GOT3 (cell line): ENCODE results near the gene ARAP3.
A peak's percentile ranks its signal among the peaks of the same experiment; 100 is the strongest.

ENCODE experiments used
- DNase-seq: peaks from one replicate; lab custom pipeline; 2025; ENCODE audit warnings: mixed read lengths; lab: John Stamatoyannopoulos, UW

The ARAP3 gene

GRCh38 chr5:141697586-141697985 lies 15.6 kb upstream of the ARAP3 start:
- no peak for DNase-seq

- DNase-seq = no peak
These were observed 14.4 kb upstream of the ARAP3 start for GRCh38 chr5:141696431-141696830.

DNA sequence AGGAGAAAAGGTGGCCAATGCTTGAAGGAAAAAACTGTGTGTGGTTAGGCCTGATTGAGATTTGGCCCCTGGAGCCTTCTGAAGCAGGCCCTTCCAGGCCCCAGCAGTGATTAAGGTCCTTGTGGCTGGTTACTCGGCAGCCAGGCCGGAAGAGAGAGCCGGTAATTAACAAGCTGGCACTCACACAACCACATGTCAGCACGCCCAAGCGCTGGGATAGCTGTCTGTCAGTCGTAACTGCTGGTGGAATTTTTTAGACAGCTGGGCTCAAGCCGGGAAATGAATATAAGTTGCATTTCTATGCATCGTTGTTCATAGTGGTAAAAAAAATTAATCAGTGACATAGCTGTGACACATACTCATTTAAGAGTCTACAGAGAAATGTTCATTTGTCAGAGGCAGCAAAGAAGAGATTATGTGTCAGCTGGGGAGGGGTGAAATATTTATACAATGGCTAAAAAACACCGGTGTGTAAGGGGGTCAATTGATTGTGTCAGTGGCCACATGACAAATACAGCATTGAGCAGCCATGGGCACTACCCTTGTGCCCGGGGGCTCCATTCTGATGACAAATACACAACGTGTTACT lies 13.7 kb upstream of the ARAP3 start:
- no peak for DNase-seq

GRCh38 chr5:141694479-141694878 lies 12.4 kb upstream of the ARAP3 start:
- no peak for DNase-seq

DNA sequence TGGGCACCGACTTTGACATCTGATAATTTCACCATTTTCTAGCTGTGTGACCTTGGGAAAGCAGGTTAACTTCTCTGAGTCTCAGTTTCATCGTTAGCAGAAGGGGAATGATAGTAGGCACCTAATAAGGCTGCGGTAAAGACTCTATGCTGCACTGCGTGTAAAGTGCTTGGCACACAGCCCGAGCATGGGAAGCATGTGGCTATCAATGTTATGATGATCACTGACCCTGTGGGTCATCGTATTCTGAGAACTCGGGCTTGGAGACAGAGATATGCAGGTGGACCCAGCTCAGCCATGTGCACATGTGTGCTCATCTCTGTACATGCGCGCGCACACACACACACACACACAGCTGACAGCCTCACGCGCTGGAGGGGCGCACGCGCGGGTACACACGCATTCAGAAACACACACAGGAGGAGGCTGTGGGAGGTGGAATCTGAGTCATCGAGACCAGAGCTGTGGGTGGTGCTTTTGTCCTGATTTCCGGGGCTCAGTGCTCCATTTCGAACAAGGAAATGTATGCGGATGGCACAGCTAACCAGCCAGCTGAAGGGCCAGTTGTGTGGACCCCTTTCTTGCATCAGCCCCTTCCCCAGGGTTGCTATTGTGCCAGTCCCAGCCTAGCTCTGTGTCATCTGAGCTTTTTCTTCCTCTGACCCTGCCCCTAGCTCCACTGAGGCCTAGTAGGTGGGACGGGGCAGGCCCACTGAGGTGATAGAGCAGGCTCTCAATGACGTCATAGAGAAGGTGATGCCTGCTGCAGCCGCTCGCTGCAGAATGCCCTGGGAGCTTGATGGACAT lies 11.1 kb upstream of the ARAP3 start:
- no peak for DNase-seq

- DNase-seq = no peak
These were observed 10.5 kb upstream of the ARAP3 start for GRCh38 chr5:141692533-141692888.

DNA sequence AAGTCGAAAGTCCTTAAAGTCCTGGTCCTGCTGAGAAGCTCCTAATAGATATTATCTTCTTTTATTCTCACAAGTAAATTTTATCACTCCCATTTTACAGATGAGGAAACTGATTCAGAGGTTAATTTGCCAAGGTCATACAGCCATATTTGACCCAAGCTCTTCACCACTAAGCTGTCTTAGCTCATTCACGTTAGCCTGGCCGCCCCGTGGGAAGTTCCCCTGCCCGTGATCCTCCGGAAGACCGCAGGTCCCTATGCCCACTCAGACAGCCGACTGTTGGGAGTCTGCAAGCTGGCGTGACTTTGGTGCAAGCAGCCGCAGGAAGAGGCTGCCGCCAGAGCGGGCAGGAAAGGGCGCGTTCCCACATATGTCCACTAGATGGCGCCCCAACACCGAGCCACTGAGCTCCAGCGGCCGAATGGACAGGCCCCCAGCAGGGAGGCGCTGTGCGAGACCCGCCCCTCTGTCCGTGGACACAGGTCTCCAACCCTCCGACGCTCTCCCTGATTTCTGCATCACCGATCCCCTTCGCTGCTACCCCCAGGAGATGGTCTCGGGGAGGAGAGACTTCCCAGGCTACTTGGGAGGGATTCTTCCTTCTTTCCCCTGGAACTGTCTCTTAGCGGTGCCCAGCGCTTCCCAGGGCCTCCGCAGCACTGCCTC lies 10.0 kb upstream of the ARAP3 start:
- DNase-seq = peak; percentile 75

DNA sequence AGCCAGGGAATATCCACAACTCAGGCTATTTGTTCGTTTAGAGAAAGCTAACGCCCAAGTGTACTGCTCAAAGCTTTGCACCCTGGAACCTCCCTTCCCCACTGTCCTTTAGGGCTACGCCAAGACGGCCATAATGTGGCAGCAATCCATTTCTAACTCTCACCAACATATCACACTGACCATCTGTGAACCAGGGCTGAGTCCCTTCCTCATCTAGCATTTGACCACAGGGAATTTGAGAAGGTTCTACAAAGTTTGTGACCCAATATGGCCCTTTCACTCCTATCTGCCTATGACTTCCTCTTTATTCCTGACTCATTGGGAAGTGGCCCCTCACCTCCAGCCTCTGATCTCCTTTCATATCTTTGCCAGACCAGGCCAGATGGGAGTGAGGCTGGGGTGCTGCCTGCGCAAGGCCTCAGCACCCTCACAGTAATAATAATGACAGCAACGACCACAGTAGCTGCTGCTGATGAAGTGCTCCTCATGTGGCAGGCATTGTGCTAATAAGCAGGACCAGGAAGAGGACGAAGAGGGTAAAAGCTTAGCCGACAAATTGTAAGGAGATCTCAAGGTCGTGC lies 9.3 kb upstream of the ARAP3 start:
- DNase-seq = no peak

- no peak for DNase-seq
These were observed 4.8 kb upstream of the ARAP3 start for GRCh38 chr5:141686648-141687416.

DNA sequence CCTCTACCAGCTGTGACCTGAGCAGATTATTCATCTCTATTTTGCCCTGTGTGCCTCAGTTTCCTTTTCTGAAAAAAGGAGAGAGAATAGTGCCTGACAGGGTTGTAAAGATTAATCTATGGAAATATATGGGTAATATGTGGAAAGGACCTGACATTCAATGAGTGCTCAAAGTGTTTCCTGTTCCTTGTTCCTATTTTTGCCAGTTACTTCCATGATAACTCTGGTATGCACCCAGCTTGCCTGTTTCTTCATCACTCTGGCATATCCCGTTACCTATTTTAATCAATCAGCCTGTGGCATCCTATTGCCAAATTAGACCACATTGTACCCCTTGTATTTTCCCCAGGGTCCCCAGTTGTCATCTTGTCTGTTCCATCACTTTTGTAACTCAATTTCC lies 3.6 kb upstream of the ARAP3 start:
- DNase-seq = no peak

DNA sequence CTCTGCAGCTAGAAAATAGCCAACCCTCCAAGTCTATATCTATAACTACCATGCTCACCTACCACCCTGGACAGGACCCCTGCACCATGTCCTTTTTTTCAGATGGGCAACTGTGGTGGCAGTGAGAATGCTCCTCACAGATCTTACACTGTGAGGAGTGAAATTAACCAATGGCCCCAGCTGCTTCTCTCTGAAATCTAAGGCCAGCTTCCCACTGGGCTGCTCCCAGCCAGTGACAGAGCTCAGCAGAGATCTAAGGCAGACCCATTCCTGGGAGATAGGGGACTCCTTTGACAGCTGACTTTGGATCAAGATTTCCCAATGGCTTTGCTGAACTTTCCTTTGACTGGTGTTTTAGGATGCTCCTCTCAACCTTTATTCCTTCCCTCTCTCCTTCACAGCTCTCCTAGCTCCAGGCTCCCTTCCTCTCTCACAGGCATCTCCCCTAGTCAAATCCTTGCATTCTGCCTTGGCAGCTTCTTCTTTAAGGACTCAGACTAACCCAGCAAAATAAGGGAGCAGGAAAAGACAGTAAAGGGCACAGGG lies 1.6 kb upstream of the ARAP3 start:
- DNase-seq = no peak

DNA sequence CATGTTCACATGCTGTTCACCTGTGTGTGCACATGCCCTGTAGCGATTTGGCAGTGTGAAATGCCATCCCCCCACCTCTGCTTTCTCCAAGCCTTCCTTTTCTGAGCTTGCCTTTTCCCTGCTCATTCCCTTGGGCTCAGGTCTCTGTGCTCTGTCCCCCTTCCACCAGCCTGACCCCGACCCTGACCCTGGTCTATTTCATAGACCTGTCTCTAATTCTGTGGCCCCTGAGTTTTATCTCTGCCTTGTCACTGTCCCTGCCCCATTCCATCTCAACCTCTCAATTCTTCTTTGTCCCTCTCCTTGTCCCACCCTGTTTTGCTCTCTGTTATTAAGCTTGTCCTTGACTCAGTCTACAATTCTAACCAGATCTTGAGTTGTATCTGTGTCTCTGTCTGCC lies 735 bp downstream of the ARAP3 start:
- DNase-seq = no peak

GRCh38 chr5:141680751-141681201 lies 1.3 kb downstream of the ARAP3 start:
- DNase-seq = no peak

DNA sequence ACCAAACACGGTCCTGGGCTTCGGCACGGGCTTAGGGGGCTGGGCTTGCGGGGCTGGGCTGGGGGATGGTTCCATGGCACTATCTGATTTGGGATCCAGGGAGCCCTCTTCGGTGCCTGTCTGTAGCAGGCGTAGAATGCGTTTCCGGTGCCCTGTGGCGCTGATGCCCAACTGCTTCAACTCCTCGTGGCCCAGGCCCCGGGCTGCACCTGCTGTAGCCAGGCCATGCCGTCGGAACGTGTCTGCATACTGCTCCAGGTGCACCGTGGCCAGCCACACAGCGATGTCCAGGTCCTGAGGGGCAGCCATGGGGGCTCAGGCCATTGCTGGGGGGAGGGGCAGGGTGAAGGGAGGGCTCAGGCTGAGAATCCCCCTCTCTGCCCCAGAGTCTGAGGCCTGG lies 1.9 kb downstream of the ARAP3 start:
- DNase-seq = no peak

- DNase-seq = no peak
These were observed 4.6 kb downstream of the ARAP3 start for GRCh38 chr5:141677415-141677814.

DNA sequence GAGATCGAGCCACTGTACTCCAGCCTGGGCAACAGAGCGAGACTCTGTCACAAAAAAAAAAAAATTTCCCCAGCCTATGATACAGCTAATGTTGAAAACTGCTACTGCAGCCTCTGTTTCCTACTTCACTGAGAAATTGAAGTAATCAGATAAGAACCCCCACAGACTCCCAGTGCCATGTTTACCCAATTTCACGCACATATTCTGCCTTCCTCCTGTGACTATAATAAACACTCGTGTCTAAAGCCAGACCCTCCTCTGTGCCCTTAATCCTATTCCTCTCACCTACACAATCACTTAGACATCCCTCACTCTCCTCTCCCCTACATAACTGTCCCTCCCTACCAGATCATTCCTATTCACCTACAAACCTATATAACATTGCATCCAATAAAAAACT lies 6.4 kb downstream of the ARAP3 start:
- no peak for DNase-seq

DNA sequence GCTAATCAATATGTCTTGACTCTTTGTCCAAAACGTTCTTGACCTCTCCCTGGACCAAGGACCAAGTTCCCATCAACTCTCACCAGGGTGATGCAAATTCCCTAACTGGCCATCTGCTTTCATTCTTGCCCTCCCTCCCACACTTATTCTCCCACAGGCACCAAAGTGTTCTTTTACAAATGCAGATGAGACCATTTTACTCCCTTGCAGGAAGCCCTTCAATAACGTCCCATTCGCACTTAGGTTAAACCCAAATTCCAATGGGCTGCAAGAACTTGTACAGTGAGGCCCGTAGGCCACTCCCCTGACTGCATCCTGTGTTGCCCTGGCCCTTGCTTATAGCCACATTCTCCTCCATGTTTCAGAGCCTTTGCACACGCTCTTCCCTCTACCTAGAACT lies 7.3 kb downstream of the ARAP3 start:
- DNase-seq = no peak

GRCh38 chr5:141672841-141673813 lies 8.9 kb downstream of the ARAP3 start:
- DNase-seq = no peak

DNA sequence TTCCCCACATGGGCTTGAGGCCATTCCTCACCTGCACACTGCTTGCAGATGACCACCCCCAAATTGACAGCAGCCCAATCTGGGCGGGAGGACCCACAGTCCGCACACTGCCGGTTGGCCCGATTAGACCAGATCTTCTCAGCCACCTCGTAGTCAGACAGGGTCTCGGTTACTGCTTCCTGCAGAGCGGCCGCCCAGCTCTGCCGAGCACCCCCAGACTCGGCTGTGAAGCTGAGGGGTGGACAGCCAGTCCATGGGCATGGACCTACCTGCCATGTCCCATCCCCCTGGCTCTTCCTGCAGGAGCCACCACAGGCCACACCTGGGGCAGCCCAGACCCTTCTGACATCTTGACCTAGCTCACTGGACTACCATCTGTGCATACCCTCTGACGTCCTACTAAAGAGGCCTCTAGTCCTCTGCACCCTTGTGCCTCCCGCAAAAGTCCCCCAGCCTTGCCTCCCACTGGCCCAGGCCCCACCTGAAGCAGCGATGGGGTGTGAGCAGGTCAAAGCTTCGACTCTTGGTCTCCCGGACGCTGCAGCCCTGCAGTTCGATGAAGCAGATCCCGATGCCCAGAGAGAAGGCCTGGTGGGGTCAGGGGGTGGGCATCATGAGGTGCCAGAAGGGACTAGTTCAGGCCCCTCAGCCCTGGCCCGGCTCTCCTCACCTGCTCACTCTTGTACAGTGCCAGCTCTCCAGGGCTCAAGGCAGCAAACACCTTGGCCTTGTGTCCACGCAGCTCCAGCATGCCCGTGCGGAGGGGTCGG lies 9.8 kb downstream of the ARAP3 start:
- no peak for DNase-seq

GRCh38 chr5:141669520-141669919 lies 12.5 kb downstream of the ARAP3 start:
- DNase-seq = no peak
